ENCODE data around the gene DRICH1. TPM values are rescaled to one million over a fixed set of nuclear protein-coding genes. Genes with fewer than 3 reads are reported as not detected.

DRICH1 gene
- total RNA-seq, 1 experiment from 2014 or later: 0.45 TPM

- intact Hi-C loops (cut with micrococcal nuclease; ENCODE audit: unreplicated experiment): no loop called here
- no peaks in the 10 kb centered on the region for H3K4me1 ChIP-seq (ENCODE audit: insufficient read depth, low read length, poor library complexity, severe bottlenecking)
- no peaks in the 10 kb centered on the region for H3K9me3 ChIP-seq (ENCODE audit: low read depth, low read length, poor library complexity, severe bottlenecking)
- H3K27me3 ChIP-seq (replicated peaks; ENCODE audit: insufficient read depth, low read depth, low read length, poor library complexity): no peaks in the 10 kb centered on the region
- BruUV-seq (replicated peaks): no TSS peak
- H3K4me3 ChIP-seq (ENCODE audit: low read depth, low read length, poor library complexity, severe bottlenecking): no peak overlapping the region
- DNase-seq (ENCODE audit: low spot score): no peak
- H3K36me3 ChIP-seq (ENCODE audit: insufficient read depth, low read length, poor library complexity, severe bottlenecking): peaks cover 5% of the 10 kb centered on the region
- TF ChIP-seq EZH2 (IDR thresholded peaks at IDR 0.05; ENCODE audit: borderline replicate concordance, low read depth, low read length, poor library complexity, severe bottlenecking): no peak
- CTCF ChIA-PET: no interaction called here
- POLR2A ChIA-PET (ENCODE audit: low non-redundant PET): no interaction called here
- H3K27ac ChIP-seq (ENCODE audit: low read depth, low read length, poor library complexity, severe bottlenecking): no peak overlapping the region
Observed at GRCh38 chr22:23655891-23656475, 23.9 kb upstream of the DRICH1 start.

- no TSS peak for BruUV-seq (replicated peaks)
- POLR2A ChIA-PET (ENCODE audit: low non-redundant PET): no interaction called here
- Histone ChIP-seq H3K27ac (ENCODE audit: low read depth, low read length, poor library complexity, severe bottlenecking) (no peak overlapping the region), H3K27me3 (replicated peaks; ENCODE audit: insufficient read depth, low read depth, low read length, poor library complexity) (no peaks in the 10 kb centered on the region), H3K4me3 (ENCODE audit: low read depth, low read length, poor library complexity, severe bottlenecking) (no peak overlapping the region), H3K4me1 (ENCODE audit: insufficient read depth, low read length, poor library complexity, severe bottlenecking) (no peaks in the 10 kb centered on the region), H3K9me3 (ENCODE audit: low read depth, low read length, poor library complexity, severe bottlenecking) (no peaks in the 10 kb centered on the region), H3K36me3 (ENCODE audit: insufficient read depth, low read length, poor library complexity, severe bottlenecking) (no peaks in the 10 kb centered on the region)
- intact Hi-C loops (cut with micrococcal nuclease; ENCODE audit: unreplicated experiment): no loop called here
- DNase-seq (ENCODE audit: low spot score): no peak
- CTCF ChIA-PET: no interaction called here
- TF ChIP-seq EZH2 (IDR thresholded peaks at IDR 0.05; ENCODE audit: borderline replicate concordance, low read depth, low read length, poor library complexity, severe bottlenecking) (no peak), CTCF (conservative IDR thresholded peaks at IDR 0.05; ENCODE audit: low read depth, low read length) (no peak)
Observed at GRCh38 chr22:23652711-23653110, 20.6 kb upstream of the DRICH1 start.

- DNase-seq (ENCODE audit: low spot score): no peak
- intact Hi-C loops (cut with micrococcal nuclease; ENCODE audit: unreplicated experiment): no loop called here
- Histone ChIP-seq H3K9me3 (ENCODE audit: low read depth, low read length, poor library complexity, severe bottlenecking) (no peaks in the 10 kb centered on the region), H3K36me3 (ENCODE audit: insufficient read depth, low read length, poor library complexity, severe bottlenecking) (no peaks in the 10 kb centered on the region), H3K27me3 (replicated peaks; ENCODE audit: insufficient read depth, low read depth, low read length, poor library complexity) (no peaks in the 10 kb centered on the region), H3K27ac (ENCODE audit: low read depth, low read length, poor library complexity, severe bottlenecking) (no peak overlapping the region), H3K4me1 (ENCODE audit: insufficient read depth, low read length, poor library complexity, severe bottlenecking) (no peaks in the 10 kb centered on the region), H3K4me3 (ENCODE audit: low read depth, low read length, poor library complexity, severe bottlenecking) (no peak overlapping the region)
- no TSS peak for BruUV-seq (replicated peaks)
- ChIA-PET POLR2A (ENCODE audit: low non-redundant PET) (no interaction called here), CTCF (interaction anchor here (0.6 kb wide), 1 partner anchor 792 kb away, joined by 3 read pairs; no protein-coding TSS in a partner anchor)
- TF ChIP-seq CTCF (conservative IDR thresholded peaks at IDR 0.05; ENCODE audit: low read depth, low read length): no peak
Observed at GRCh38 chr22:23652286-23652685, 20.2 kb upstream of the DRICH1 start.

- ChIA-PET CTCF (interaction anchor here (0.6 kb wide), 1 partner anchor 791 kb away, joined by 3 read pairs; no protein-coding TSS in a partner anchor), POLR2A (ENCODE audit: low non-redundant PET) (no interaction called here)
- DNase-seq (ENCODE audit: low spot score): no peak
- no peak overlapping the region for H3K27ac ChIP-seq (ENCODE audit: low read depth, low read length, poor library complexity, severe bottlenecking)
- intact Hi-C loops (cut with micrococcal nuclease; ENCODE audit: unreplicated experiment): no loop called here
- H3K27me3 ChIP-seq (replicated peaks; ENCODE audit: insufficient read depth, low read depth, low read length, poor library complexity): no peaks in the 10 kb centered on the region
- H3K4me1 ChIP-seq (ENCODE audit: insufficient read depth, low read length, poor library complexity, severe bottlenecking): no peaks in the 10 kb centered on the region
- H3K9me3 ChIP-seq (ENCODE audit: low read depth, low read length, poor library complexity, severe bottlenecking): no peaks in the 10 kb centered on the region
- no peaks in the 10 kb centered on the region for H3K36me3 ChIP-seq (ENCODE audit: insufficient read depth, low read length, poor library complexity, severe bottlenecking)
- no TSS peak for BruUV-seq (replicated peaks)
- no peak for TF ChIP-seq EZH2 (IDR thresholded peaks at IDR 0.05; ENCODE audit: borderline replicate concordance, low read depth, low read length, poor library complexity, severe bottlenecking)
- TF ChIP-seq CTCF (conservative IDR thresholded peaks at IDR 0.05; ENCODE audit: low read depth, low read length): no peak
- H3K4me3 ChIP-seq (ENCODE audit: low read depth, low read length, poor library complexity, severe bottlenecking): no peak overlapping the region
Observed at GRCh38 chr22:23651676-23652075, 19.6 kb upstream of the DRICH1 start.

Data from A673 (cell line).